Measurements from ENCODE around the gene WTAP.
"Not testable (repeated sequence)": the region's sequence is repeated elsewhere in the genome, so short reads cannot be mapped to it uniquely, and the experiment has no call there.

The WTAP gene

GRCh38 chr6:159724778-159725177, 2.5 kb upstream of the WTAP start:
- CTCF ChIA-PET = no interaction called here
- POLR2A ChIA-PET = interaction anchor here (1.0 to 6.7 kb wide), 2 partner anchors 31 to 65 kb away, joined by 3 to 97 read pairs; partner anchors contain the start of genes MRPL18 and TCP1
- DNase-seq (ENCODE audit: extremely low spot score) = no peak
- no peak for TF ChIP-seq BHLHE40 (IDR thresholded peaks at IDR 0.05; ENCODE audit: borderline replicate concordance)
- TF ChIP-seq FOXK2 (IDR thresholded peaks at IDR 0.05) = no peak
- TF ChIP-seq SP1 (IDR thresholded peaks at IDR 0.05) = no peak
- no peak for TF ChIP-seq TARDBP (IDR thresholded peaks at IDR 0.05)
- TF ChIP-seq ARNT (IDR thresholded peaks at IDR 0.05) = no peak
- no peak for TF ChIP-seq ELF4 (IDR thresholded peaks at IDR 0.05)
- no peak for TF ChIP-seq CTBP1 (IDR thresholded peaks at IDR 0.05; ENCODE audit: borderline replicate concordance)
- no peak for TF ChIP-seq PKNOX1 (IDR thresholded peaks at IDR 0.05)
- no peak for TF ChIP-seq FOXA1 (IDR thresholded peaks at IDR 0.05)
- TF ChIP-seq L3MBTL2 (conservative IDR thresholded peaks at IDR 0.05) = no peak
- no peak for TF ChIP-seq LEF1 (IDR thresholded peaks at IDR 0.05; ENCODE audit: borderline replicate concordance)
- no peak for TF ChIP-seq FOXM1 (IDR thresholded peaks at IDR 0.05; ENCODE audit: borderline replicate concordance)
- no peak for TF ChIP-seq HDGF (IDR thresholded peaks at IDR 0.05; ENCODE audit: borderline replicate concordance)

GRCh38 chr6:159725208-159725607, 2.1 kb upstream of the WTAP start:
- POLR2A ChIA-PET = interaction anchor here (2.5 to 6.7 kb wide), 2 partner anchors 12 to 64 kb away, joined by 24 to 97 read pairs; partner anchors contain the start of genes MRPL18 and TCP1
- CTCF ChIA-PET; DNase-seq (ENCODE audit: extremely low spot score): not testable (repeated sequence)

- TF ChIP-seq HDGF (IDR thresholded peaks at IDR 0.05; ENCODE audit: borderline replicate concordance) (no peak), ZNF384 (IDR thresholded peaks at IDR 0.05) (no peak), ARNT (IDR thresholded peaks at IDR 0.05) (no peak; the same call in 1 of the 2 replicates), LEF1 (IDR thresholded peaks at IDR 0.05; ENCODE audit: borderline replicate concordance) (no peak), L3MBTL2 (conservative IDR thresholded peaks at IDR 0.05) (no peak), SP1 (IDR thresholded peaks at IDR 0.05) (no peak), CTBP1 (IDR thresholded peaks at IDR 0.05; ENCODE audit: borderline replicate concordance) (no peak), FOXM1 (IDR thresholded peaks at IDR 0.05; ENCODE audit: borderline replicate concordance) (no peak), PKNOX1 (IDR thresholded peaks at IDR 0.05) (no peak), SUZ12 (IDR thresholded peaks at IDR 0.05) (no peak), FOXA1 (IDR thresholded peaks at IDR 0.05) (no peak), BHLHE40 (IDR thresholded peaks at IDR 0.05; ENCODE audit: borderline replicate concordance) (no peak), NFRKB (IDR thresholded peaks at IDR 0.05) (no peak), TARDBP (IDR thresholded peaks at IDR 0.05) (no peak)
- ChIA-PET POLR2A (interaction anchor here (0.9 to 6.7 kb wide), 23 partner anchors 8 to 1686 kb away, joined by 3 to 97 read pairs (median 4); partner anchors contain the start of genes ACAT2, MRPL18, SOD2 and TCP1), CTCF (no interaction called here)
- DNase-seq (ENCODE audit: extremely low spot score) = no peak
These were observed 920 bp upstream of the WTAP start for GRCh38 chr6:159726255-159726917.

- POLR2A ChIA-PET = interaction anchor here (1.1 to 6.7 kb wide), 10 partner anchors 10 to 101 kb away, joined by 3 to 97 read pairs (median 13); partner anchors contain the start of genes ACAT2, MRPL18, SOD2 and TCP1
- peak; percentile 52 for DNase-seq (ENCODE audit: extremely low spot score)
- CTCF ChIA-PET = no interaction called here
- TF ChIP-seq LEF1 (IDR thresholded peaks at IDR 0.05; ENCODE audit: borderline replicate concordance) (peak; percentile 83; the same call in 1 of the 2 replicates), FOXK2 (IDR thresholded peaks at IDR 0.05) (no peak)
These were observed 575 bp downstream of the WTAP start for GRCh38 chr6:159727717-159728445.

GRCh38 chr6:159728531-159728964, 1.2 kb downstream of the WTAP start:
- POLR2A ChIA-PET = interaction anchor here (0.7 to 6.7 kb wide), 6 partner anchors 11 to 61 kb away, joined by 3 to 97 read pairs (median 10); partner anchors contain the start of genes ACAT2, MRPL18, SOD2 and TCP1
- CTCF ChIA-PET = interaction anchor here (0.7 kb wide), 1 partner anchor 9 kb away, joined by 3 read pairs; no protein-coding TSS in a partner anchor
- TF ChIP-seq FOXK2 (IDR thresholded peaks at IDR 0.05) = no peak
- TF ChIP-seq LEF1 (IDR thresholded peaks at IDR 0.05; ENCODE audit: borderline replicate concordance) = no peak
- TF ChIP-seq FOXM1 (IDR thresholded peaks at IDR 0.05; ENCODE audit: borderline replicate concordance) = no peak
- TF ChIP-seq HDGF (IDR thresholded peaks at IDR 0.05; ENCODE audit: borderline replicate concordance) = no peak
- TF ChIP-seq SUZ12 (IDR thresholded peaks at IDR 0.05) = no peak
- TF ChIP-seq SP1 (IDR thresholded peaks at IDR 0.05) = no peak
- TF ChIP-seq NFRKB (IDR thresholded peaks at IDR 0.05) = no peak
- TF ChIP-seq PKNOX1 (IDR thresholded peaks at IDR 0.05) = no peak
- TF ChIP-seq BHLHE40 (IDR thresholded peaks at IDR 0.05; ENCODE audit: borderline replicate concordance) = no peak
- no peak for TF ChIP-seq ZNF384 (IDR thresholded peaks at IDR 0.05)
- DNase-seq (ENCODE audit: extremely low spot score) = no peak
